ENCODE data around the gene DYSF.

DNA sequence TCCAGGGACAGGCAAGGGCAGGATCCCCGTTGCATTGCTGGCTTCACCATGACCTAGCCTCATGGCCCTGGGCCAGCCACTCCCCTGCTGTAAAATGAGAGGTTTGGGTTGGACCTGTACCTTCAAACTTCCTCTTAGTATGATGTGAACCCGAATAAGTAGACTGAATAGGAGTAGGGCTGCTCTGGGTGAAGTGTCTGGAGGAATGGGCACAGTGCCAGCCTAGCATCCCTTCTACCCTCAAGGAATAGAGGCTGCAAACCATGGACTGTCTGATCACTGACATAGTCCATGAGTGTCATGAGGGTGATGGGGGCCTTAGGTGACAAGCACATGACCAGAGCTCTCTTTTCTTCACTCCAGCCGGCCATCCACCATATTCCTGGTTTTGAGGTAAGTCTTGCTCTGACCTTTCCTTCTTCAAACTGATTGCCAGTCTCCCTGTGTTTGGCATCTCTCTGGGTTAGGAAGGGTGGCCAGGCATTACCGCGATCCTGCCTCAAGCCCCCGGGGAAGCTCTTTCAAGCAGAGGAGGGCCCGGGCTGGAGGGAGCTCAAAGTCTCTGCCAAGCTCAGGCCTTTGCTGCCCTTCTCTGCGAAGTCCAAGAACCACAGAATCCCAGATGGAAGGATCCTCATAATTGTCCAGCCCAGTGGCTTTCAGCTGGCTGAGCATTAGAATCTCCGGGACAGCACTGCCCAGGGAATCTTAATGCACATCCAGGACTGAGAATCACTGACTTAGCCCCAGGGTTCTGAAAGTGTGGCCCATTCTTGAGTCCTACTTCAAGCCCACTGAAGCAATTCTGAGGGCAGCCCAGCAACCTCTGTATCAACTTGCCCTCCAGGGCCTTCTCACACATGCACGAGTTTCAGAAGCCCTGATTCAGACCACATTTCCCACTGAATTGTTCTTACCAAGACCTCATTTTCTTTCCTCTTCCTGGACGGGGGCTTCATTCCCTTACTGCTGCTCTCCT is 148.1 kb downstream of the DYSF start:
- TF ChIP-seq, protein P1, sequence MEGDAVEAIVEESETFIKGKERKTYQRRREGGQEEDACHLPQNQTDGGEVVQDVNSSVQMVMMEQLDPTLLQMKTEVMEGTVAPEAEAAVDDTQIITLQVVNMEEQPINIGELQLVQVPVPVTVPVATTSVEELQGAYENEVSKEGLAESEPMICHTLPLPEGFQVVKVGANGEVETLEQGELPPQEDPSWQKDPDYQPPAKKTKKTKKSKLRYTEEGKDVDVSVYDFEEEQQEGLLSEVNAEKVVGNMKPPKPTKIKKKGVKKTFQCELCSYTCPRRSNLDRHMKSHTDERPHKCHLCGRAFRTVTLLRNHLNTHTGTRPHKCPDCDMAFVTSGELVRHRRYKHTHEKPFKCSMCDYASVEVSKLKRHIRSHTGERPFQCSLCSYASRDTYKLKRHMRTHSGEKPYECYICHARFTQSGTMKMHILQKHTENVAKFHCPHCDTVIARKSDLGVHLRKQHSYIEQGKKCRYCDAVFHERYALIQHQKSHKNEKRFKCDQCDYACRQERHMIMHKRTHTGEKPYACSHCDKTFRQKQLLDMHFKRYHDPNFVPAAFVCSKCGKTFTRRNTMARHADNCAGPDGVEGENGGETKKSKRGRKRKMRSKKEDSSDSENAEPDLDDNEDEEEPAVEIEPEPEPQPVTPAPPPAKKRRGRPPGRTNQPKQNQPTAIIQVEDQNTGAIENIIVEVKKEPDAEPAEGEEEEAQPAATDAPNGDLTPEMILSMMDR (IDR thresholded peaks at IDR 0.05; ENCODE audit: extremely low read depth in 1 of 2, insufficient read depth in 1 of 2, low read depth in 1 of 2, low read length in 2 of 2): no peak
- TF ChIP-seq JUN (IDR thresholded peaks at IDR 0.05; ENCODE audit: borderline replicate concordance, insufficient read depth, insufficient read length, low read depth) (no peak), POLR2A (IDR thresholded peaks at IDR 0.05; ENCODE audit: low read depth, low read length) (no peak)

All from endothelial cell of umbilical vein (primary cell).